Common myeloid progenitor, CD34-positive (primary cell): Measurements from ENCODE around the gene ZBTB9.

Source experiments
- CTCF ChIA-PET: fragments of 350-600 bp; sonication (Branson Sonifier 250); formaldehyde crosslinking; loops from one replicate; lab custom pipeline; 2021; ENCODE audit warnings: antibody characterized with exemption; lab: Charles Lee
- POLR2A ChIA-PET: fragments of 350-600 bp; sonication (Branson Sonifier 250); formaldehyde crosslinking; loops from one replicate; lab custom pipeline; 2021; ENCODE audit warnings: antibody characterized with exemption; lab: Charles Lee
- DNase-seq, 3 donors: peaks; one replicate each; pipeline versions ENCODE4 v3.0.0 to v3.0.0-alpha.2; 2013
- H3K27ac ChIP-seq, 2 experiments: 1 replicate in 1 of 2; 2 replicates in 1 of 2; pipeline ENCODE4 v1.7.0; 2013; ENCODE audit warnings: inconsistent platforms in 2 of 2, low read length in 2 of 2, mild to moderate bottlenecking in 2 of 2, low read depth in 1 of 2, moderate library complexity in 1 of 2; ENCODE audit not compliant: severe bottlenecking in 2 of 2, insufficient read depth in 1 of 2, poor library complexity in 1 of 2
- H3K27me3 ChIP-seq, 5 experiments: replicated peaks in 2 of 5; 1 replicate in 3 of 5; 2 replicates in 2 of 5; pipeline versions ENCODE4 v1.6.1 to v1.7.0; 2013; ENCODE audit warnings: low read length in 4 of 5, mild to moderate bottlenecking in 2 of 5, moderate library complexity in 2 of 5, inconsistent platforms in 1 of 5; ENCODE audit not compliant: insufficient read depth in 5 of 5, control insufficient read depth in 4 of 5
- H3K36me3 ChIP-seq, 4 experiments: 1 replicate in 2 of 4; 2 replicates in 2 of 4; pipeline versions ENCODE4 v1.6.1 to v1.7.0; 2013; ENCODE audit warnings: low read length in 3 of 4, control low read depth in 1 of 4, mild to moderate bottlenecking in 1 of 4; ENCODE audit not compliant: control insufficient read depth in 4 of 4, insufficient read depth in 4 of 4
- H3K4me1 ChIP-seq, 4 experiments: 1 replicate in 3 of 4; 2 replicates in 1 of 4; pipeline versions ENCODE4 v1.6.1 to v1.7.1; 2013; ENCODE audit warnings: low read length in 3 of 4, mild to moderate bottlenecking in 3 of 4, control low read depth in 1 of 4, inconsistent platforms in 1 of 4, moderate library complexity in 1 of 4; ENCODE audit not compliant: control insufficient read depth in 4 of 4, insufficient read depth in 4 of 4; ENCODE audit errors: control extremely low read depth in 1 of 4
- H3K4me3 ChIP-seq, 7 experiments: 1 replicate in 4 of 7; 2 replicates in 3 of 7; pipeline versions ENCODE4 v1.5.1 to v1.7.0; 2013; ENCODE audit warnings: mild to moderate bottlenecking in 7 of 7, low read length in 6 of 7, moderate library complexity in 6 of 7, inconsistent platforms in 2 of 7, low read depth in 2 of 7, control low read depth in 1 of 7; ENCODE audit not compliant: insufficient read depth in 4 of 7, control insufficient read depth in 1 of 7; ENCODE audit errors: extremely low read depth in 1 of 7
- H3K9me3 ChIP-seq, 5 experiments: 1 replicate in 4 of 5; 2 replicates in 1 of 5; pipeline versions ENCODE4 v1.6.1 to v1.7.1; 2013; ENCODE audit warnings: low read length in 4 of 5, mild to moderate bottlenecking in 2 of 5, inconsistent platforms in 1 of 5, low read depth in 1 of 5, moderate library complexity in 1 of 5; ENCODE audit not compliant: control insufficient read depth in 4 of 5, insufficient read depth in 2 of 5; ENCODE audit errors: control extremely low read depth in 1 of 5
- WGBS: methylation state at CpG from one replicate; pipeline ENCODE4 v1.1.5; 2013; ENCODE audit not compliant: insufficient coverage; 5-methylcytosine and 5-hydroxymethylcytosine counted together

Gene ZBTB9

DNA sequence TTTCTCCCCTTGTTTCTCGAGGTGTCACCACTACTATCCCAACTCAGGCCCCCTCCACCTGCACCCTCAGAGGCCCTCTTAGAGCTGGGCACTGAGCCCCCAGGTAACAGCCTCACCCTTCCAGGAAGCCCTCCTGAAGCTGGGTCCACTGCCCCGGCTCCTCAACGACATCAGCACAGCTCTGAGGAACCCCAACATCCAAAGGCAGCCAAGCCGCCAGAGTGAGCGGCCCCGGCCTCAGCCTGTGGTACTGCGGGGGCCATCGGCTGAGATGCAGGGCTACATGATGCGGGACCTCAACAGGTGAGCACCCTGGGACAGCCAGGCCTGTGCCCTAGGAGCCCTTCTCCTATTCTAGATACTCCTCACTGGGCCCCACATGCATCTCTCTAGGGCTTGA lies 12.9 kb upstream of the ZBTB9 start:
- ChIA-PET CTCF (interaction anchor here (0.9 to 1.1 kb wide), 3 partner anchors 8 to 12 kb away, joined by 3 to 4 read pairs (median 3); no protein-coding TSS in a partner anchor), POLR2A (no interaction called here)
- H3K9me3 ChIP-seq: no peaks in the 10 kb centered on the region
- H3K36me3 ChIP-seq: peaks cover 9 to 89% (median 64%) of the 10 kb centered on the region in 4 experiments
- H3K4me3 ChIP-seq: no peak overlapping the region
- no peak for DNase-seq
- WGBS: 96% methylated on average over 5 of the region's 9 CpGs
- no peak overlapping the region for H3K27ac ChIP-seq
- H3K27me3 ChIP-seq: no peaks in the 10 kb centered on the region
- no peaks in the 10 kb centered on the region for H3K4me1 ChIP-seq

DNA sequence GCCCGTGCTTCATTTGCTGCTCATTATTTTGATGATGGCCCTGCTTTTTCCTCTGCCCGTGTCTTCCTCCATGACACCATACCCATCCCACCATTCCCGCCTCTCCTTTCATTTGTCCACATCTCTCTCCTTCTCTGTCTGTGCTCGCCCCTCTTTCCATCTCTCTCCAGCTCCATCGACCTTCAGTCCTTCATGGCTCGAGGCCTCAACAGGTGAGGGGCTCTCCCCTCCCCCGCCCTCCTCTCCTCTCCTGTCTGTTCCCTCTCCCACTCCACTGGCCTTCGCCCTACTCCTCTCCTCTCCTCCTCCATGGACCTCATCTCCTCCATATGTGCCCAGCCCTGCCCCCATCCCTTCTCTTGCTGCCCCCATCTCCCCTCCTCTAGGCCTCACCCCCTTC lies 12.1 kb upstream of the ZBTB9 start:
- peaks cover 9 to 88% (median 64%) of the 10 kb centered on the region in 4 experiments for H3K36me3 ChIP-seq
- POLR2A ChIA-PET: no interaction called here
- H3K4me3 ChIP-seq: no peak overlapping the region
- CTCF ChIA-PET: no interaction called here
- DNase-seq: no peak
- H3K4me1 ChIP-seq: no peaks in the 10 kb centered on the region
- H3K27ac ChIP-seq: no peak overlapping the region
- no peaks in the 10 kb centered on the region for H3K27me3 ChIP-seq
- WGBS: 97% methylated on average over 8 of the region's 8 CpGs
- H3K9me3 ChIP-seq: no peaks in the 10 kb centered on the region

DNA sequence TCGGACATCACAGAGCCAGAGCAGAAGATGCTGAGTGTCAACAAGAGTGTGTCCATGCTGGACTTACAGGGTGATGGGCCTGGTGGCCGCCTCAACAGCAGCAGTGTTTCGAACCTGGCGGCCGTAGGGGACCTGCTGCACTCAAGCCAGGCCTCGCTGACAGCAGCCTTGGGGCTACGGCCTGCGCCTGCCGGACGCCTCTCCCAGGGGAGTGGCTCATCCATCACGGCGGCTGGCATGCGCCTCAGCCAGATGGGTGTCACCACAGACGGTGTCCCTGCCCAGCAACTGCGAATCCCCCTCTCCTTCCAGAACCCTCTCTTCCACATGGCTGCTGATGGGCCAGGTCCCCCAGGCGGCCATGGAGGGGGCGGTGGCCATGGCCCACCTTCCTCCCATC lies 11.4 kb upstream of the ZBTB9 start:
- H3K27ac ChIP-seq: no peak overlapping the region
- no peak overlapping the region for H3K4me3 ChIP-seq
- no peaks in the 10 kb centered on the region for H3K27me3 ChIP-seq
- WGBS: 98% methylated on average over 11 of the region's 17 CpGs
- peaks cover 11 to 88% (median 61%) of the 10 kb centered on the region in 4 experiments for H3K36me3 ChIP-seq
- CTCF ChIA-PET: no interaction called here
- H3K4me1 ChIP-seq: no peaks in the 10 kb centered on the region
- POLR2A ChIA-PET: no interaction called here
- H3K9me3 ChIP-seq: no peaks in the 10 kb centered on the region
- no peak for DNase-seq

DNA sequence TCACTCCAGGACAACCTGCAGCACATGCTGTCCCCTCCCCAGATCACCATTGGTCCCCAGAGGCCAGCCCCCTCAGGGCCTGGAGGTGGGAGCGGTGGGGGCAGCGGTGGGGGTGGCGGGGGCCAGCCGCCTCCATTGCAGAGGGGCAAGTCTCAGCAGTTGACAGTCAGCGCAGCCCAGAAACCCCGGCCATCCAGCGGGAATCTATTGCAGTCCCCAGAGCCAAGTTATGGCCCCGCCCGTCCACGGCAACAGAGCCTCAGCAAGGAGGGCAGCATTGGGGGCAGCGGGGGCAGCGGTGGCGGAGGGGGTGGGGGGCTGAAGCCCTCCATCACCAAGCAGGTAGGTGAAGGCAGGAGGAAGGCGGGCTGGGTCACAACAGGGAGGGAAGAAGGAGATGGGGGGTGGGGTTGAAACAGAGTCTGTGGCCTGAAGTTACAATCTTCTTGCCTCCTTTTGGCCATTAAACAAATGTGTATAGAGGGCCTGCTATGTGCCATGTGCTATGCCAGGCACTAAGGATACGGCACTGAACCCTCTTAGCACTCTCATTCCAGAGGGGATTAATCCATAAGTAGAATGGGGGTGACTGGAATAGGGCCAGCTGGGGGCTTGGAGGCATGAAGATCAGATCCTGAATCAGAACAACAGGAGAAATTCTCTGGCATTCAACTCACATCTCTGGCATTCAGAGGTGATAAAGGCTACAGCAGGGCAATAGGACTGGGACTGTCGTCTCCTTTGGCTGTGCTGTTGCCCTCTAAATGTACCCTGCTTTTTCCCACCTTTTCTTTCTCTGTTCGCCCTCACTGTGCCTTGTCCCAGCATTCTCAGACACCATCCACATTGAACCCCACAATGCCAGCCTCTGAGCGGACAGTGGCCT lies 10.5 kb upstream of the ZBTB9 start:
- H3K4me3 ChIP-seq: no peak overlapping the region
- POLR2A ChIA-PET: interaction anchor here (0.5 kb wide), 1 partner anchor 100 kb away, joined by 4 read pairs; no protein-coding TSS in a partner anchor
- H3K4me1 ChIP-seq: no peaks in the 10 kb centered on the region
- WGBS: 91% methylated on average over 7 of the region's 18 CpGs
- H3K27me3 ChIP-seq: no peaks in the 10 kb centered on the region
- peaks cover 11 to 88% (median 58%) of the 10 kb centered on the region in 4 experiments for H3K36me3 ChIP-seq
- H3K27ac ChIP-seq: no peak overlapping the region
- H3K9me3 ChIP-seq: no peaks in the 10 kb centered on the region
- DNase-seq: no peak
- CTCF ChIA-PET: interaction anchor here (1.4 to 2.5 kb wide), 2 partner anchors 14 to 26 kb away, joined by 3 to 9 read pairs; partner anchors contain the start of gene CUTA

GRCh38 chr6:33445119-33445603 lies 9.2 kb upstream of the ZBTB9 start:
- ChIA-PET POLR2A (no interaction called here), CTCF (interaction anchor here (1.4 to 2.5 kb wide), 2 partner anchors 15 to 27 kb away, joined by 3 to 9 read pairs; partner anchors contain the start of gene CUTA)
- no peak for DNase-seq
- no peaks in the 10 kb centered on the region for H3K9me3 ChIP-seq
- no peak overlapping the region for H3K27ac ChIP-seq
- 100% methylated on average over 3 of the region's 3 CpGs for WGBS
- no peaks in the 10 kb centered on the region for H3K27me3 ChIP-seq
- peaks cover 11 to 87% (median 58%) of the 10 kb centered on the region in 4 experiments for H3K36me3 ChIP-seq
- H3K4me3 ChIP-seq: no peak overlapping the region
- peaks cover 0 to 2% (median 0%) of the 10 kb centered on the region in 4 experiments for H3K4me1 ChIP-seq

- WGBS: 96% methylated on average over 10 of the region's 10 CpGs
- ChIA-PET POLR2A (interaction anchor here (0.6 kb wide), 1 partner anchor 12 kb away, joined by 3 read pairs; no protein-coding TSS in a partner anchor), CTCF (interaction anchor here (2.3 to 2.5 kb wide), 2 partner anchors 10 to 16 kb away, joined by 8 to 9 read pairs; no protein-coding TSS in a partner anchor)
- peaks cover 10 to 80% (median 49%) of the 10 kb centered on the region in 4 experiments for H3K36me3 ChIP-seq
- H3K9me3 ChIP-seq: no peaks in the 10 kb centered on the region
- H3K27me3 ChIP-seq: no peaks in the 10 kb centered on the region
- H3K27ac ChIP-seq: no peak overlapping the region
- H3K4me3 ChIP-seq: no peak overlapping the region
- no peak for DNase-seq
- peaks cover 0 to 2% (median 0%) of the 10 kb centered on the region in 4 experiments for H3K4me1 ChIP-seq
These were observed 8.0 kb upstream of the ZBTB9 start for GRCh38 chr6:33446356-33446755.
